Measurements from ENCODE around the gene NFAM1. TPM values are rescaled to one million over a fixed set of nuclear protein-coding genes. Genes with fewer than 3 reads are reported as not detected.

NFAM1 gene
- total and polyA plus RNA-seq, 8 donors, result 0.15 to 18.1 (median 0.83) TPM

DNA sequence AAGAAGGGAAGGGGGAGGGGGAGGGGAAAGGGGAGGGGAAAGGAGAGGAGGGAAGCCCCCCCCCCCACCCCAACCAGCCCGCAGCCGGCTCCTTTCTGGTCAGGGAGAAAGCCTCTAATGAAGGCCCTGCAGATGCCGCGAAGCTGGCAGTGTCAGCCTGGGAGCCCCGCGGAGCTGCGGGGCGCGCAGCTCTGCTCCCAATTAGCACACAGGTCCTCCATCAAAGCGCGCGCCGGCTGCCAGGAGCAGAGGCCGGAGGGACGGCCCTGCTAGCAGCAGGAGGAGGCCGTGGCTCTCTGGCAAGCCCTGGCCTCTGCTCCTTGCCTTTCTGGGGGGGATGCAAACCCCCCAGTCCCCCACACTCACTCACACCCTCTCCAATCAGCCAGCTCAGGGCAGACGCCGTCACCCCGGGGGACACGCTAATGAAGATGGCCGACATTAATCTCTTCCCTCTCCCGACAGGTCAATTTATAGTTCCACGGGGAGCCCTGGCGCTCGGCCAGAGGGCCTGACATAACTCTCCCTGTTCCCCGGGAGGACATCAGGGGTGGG lies 91.3 kb downstream of the NFAM1 start:
- peak in 1 of 2 donors; percentile 62 for DNase-seq
- Histone ChIP-seq H3K27me3 (peaks cover 0 to 39% (median 0%) of the 10 kb centered on the region in 3 donors), H3K27ac (no peak overlapping the region), H3K36me3 (no peaks in the 10 kb centered on the region), H3K4me3 (peak overlapping the region in 1 of 4 donors; percentile 7), H3K4me1 (peaks cover 8 to 44% (median 28%) of the 10 kb centered on the region in 4 donors), H3K9me3 (no peaks in the 10 kb centered on the region)
- 35 to 52% (median 40%) methylated on average over 16 to 26 of the region's 26 CpGs for WGBS, 5 donors
- TF ChIP-seq POLR2AphosphoS5 (IDR thresholded peaks at IDR 0.05) (no peak), POLR2A (IDR thresholded peaks at IDR 0.05) (no peak), EP300 (IDR thresholded peaks at IDR 0.05) (no peak)
- TF ChIP-seq, protein P1, sequence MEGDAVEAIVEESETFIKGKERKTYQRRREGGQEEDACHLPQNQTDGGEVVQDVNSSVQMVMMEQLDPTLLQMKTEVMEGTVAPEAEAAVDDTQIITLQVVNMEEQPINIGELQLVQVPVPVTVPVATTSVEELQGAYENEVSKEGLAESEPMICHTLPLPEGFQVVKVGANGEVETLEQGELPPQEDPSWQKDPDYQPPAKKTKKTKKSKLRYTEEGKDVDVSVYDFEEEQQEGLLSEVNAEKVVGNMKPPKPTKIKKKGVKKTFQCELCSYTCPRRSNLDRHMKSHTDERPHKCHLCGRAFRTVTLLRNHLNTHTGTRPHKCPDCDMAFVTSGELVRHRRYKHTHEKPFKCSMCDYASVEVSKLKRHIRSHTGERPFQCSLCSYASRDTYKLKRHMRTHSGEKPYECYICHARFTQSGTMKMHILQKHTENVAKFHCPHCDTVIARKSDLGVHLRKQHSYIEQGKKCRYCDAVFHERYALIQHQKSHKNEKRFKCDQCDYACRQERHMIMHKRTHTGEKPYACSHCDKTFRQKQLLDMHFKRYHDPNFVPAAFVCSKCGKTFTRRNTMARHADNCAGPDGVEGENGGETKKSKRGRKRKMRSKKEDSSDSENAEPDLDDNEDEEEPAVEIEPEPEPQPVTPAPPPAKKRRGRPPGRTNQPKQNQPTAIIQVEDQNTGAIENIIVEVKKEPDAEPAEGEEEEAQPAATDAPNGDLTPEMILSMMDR (IDR thresholded peaks at IDR 0.05), result no peak
- intact Hi-C loops (cut with DNase I; ENCODE audit: low total_unique reads), result no loop called here

DNA sequence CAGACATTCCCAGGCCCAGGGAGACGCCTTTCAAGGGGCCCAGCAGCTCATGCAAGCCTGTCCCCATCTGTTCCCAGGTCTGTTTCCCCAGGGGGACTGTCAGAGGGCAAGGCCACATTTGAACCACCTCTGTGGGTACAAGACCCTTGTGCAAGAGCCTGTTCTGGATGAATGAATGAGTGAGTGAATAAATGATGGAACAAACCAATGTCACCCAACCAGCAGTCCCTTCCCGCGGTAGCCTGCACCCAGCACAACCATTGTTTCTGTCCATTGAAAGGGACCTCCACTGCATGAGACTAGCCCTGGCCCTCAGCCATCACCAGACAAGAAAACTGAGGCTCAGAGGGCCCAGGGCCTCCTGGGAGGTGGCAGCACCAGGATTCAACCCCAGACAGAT lies 92.1 kb downstream of the NFAM1 start:
- peaks cover 0 to 39% (median 0%) of the 10 kb centered on the region in 3 donors for H3K27me3 ChIP-seq
- no peak overlapping the region for H3K4me3 ChIP-seq
- DNase-seq, result no peak
- peaks cover 8 to 51% (median 32%) of the 10 kb centered on the region in 4 donors for H3K4me1 ChIP-seq
- WGBS, 5 donors, result 93 to 100% (median 95%) methylated on average over 2 to 3 of the region's 3 CpGs
- intact Hi-C loops (cut with DNase I; ENCODE audit: low total_unique reads), result no loop called here
- no peaks in the 10 kb centered on the region for H3K36me3 ChIP-seq
- no peaks in the 10 kb centered on the region for H3K9me3 ChIP-seq
- H3K27ac ChIP-seq, result no peak overlapping the region
- TF ChIP-seq POLR2AphosphoS5 (IDR thresholded peaks at IDR 0.05) (no peak), EP300 (IDR thresholded peaks at IDR 0.05) (no peak), POLR2A (IDR thresholded peaks at IDR 0.05) (no peak)
- TF ChIP-seq, protein P1 (IDR thresholded peaks at IDR 0.05), result no peak

DNA sequence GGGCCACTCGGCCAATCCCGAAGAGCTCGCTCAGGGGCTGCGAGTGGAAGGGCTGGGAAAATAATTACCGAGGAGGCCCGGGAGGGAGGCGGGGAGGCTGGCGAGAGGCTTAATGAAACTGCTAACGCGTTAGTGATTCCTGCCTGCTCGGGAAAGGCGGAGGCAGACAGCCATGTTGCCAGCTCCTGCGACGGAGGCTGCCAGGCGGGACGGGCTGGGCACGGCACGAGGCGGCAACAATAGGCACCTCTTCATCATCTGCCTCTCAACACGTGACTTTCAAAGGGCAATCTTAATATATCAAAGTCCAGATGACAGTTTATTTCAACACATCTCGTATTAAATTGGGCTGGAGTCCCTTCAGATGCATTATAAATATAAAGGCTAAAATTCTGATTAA lies 93.7 kb downstream of the NFAM1 start:
- Histone ChIP-seq H3K27me3 (peaks cover 0 to 28% (median 0%) of the 10 kb centered on the region in 3 donors), H3K9me3 (no peaks in the 10 kb centered on the region), H3K27ac (no peak overlapping the region), H3K4me3 (no peak overlapping the region), H3K4me1 (peaks cover 0 to 39% (median 21%) of the 10 kb centered on the region in 4 donors), H3K36me3 (no peaks in the 10 kb centered on the region)
- TF ChIP-seq POLR2A (IDR thresholded peaks at IDR 0.05) (no peak), EP300 (IDR thresholded peaks at IDR 0.05) (no peak), POLR2AphosphoS5 (IDR thresholded peaks at IDR 0.05) (no peak)
- TF ChIP-seq, protein P1 (IDR thresholded peaks at IDR 0.05), result no peak
- 81 to 91% (median 88%) methylated on average over 21 of the region's 21 CpGs for WGBS, 5 donors
- DNase-seq, result no peak
- intact Hi-C loops (cut with DNase I; ENCODE audit: low total_unique reads), result no loop called here

DNA sequence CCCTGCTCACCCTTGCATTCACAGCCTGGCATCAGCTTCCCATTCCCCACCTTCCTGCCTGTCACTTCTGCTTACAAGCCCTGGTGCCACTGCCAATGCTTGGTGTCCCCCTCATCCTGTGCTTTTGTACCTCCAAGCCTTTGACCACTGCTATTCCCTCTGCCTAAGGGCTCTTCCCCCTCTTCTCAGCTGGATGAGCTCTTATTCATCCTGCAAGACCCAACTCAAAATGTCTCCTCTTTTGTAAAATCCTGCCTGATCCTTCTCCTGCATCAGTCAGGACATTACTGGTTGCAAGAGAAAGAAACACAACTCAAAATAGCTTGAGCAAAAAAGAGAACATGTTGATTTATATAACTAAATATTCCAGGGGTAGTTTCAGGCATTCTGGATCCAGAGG lies 94.8 kb downstream of the NFAM1 start:
- TF ChIP-seq POLR2AphosphoS5 (IDR thresholded peaks at IDR 0.05) (no peak), POLR2A (IDR thresholded peaks at IDR 0.05) (no peak), EP300 (IDR thresholded peaks at IDR 0.05) (no peak)
- TF ChIP-seq, protein P1 (IDR thresholded peaks at IDR 0.05), result no peak
- Histone ChIP-seq H3K27me3 (peaks cover 0 to 19% (median 0%) of the 10 kb centered on the region in 3 donors), H3K36me3 (no peaks in the 10 kb centered on the region), H3K4me3 (no peak overlapping the region), H3K4me1 (peaks cover 0 to 30% (median 13%) of the 10 kb centered on the region in 4 donors), H3K27ac (no peak overlapping the region), H3K9me3 (no peaks in the 10 kb centered on the region)
- intact Hi-C loops (cut with DNase I; ENCODE audit: low total_unique reads), result no loop called here
- no peak for DNase-seq
